LNCAP (cell line): Measurements from ENCODE around the gene PHRF1.

ENCODE experiments used
- TF ChIP-seq, protein P1 (sequence below): fragments of 450-650 bp; IDR thresholded peaks from 2 replicates; pipeline ENCODE4 v1.5.1; 2017; ENCODE audit warnings: mild to moderate bottlenecking

PHRF1 gene

DNA sequence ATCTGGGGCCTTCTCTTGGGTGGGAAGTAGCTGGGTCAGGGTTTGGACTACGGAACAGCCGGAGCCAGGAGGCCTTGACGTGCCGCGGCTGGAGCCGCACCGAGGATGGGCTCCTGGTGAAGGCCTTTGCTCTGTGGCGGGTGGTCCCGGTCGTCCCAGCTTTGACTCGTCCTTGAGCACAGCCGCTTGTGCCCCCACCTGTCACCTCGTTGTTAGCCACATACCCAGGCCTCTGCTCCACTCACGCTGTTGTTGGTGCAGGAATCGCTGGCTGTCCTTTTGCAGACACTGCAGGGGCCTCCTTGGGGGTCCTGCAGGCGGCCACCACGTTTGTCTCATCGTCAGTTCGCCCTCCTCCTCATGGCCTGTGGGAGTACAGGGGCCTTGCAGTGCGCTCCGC, 17.1 kb downstream of the PHRF1 start:
- TF ChIP-seq, protein P1, sequence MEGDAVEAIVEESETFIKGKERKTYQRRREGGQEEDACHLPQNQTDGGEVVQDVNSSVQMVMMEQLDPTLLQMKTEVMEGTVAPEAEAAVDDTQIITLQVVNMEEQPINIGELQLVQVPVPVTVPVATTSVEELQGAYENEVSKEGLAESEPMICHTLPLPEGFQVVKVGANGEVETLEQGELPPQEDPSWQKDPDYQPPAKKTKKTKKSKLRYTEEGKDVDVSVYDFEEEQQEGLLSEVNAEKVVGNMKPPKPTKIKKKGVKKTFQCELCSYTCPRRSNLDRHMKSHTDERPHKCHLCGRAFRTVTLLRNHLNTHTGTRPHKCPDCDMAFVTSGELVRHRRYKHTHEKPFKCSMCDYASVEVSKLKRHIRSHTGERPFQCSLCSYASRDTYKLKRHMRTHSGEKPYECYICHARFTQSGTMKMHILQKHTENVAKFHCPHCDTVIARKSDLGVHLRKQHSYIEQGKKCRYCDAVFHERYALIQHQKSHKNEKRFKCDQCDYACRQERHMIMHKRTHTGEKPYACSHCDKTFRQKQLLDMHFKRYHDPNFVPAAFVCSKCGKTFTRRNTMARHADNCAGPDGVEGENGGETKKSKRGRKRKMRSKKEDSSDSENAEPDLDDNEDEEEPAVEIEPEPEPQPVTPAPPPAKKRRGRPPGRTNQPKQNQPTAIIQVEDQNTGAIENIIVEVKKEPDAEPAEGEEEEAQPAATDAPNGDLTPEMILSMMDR, result no peak

DNA sequence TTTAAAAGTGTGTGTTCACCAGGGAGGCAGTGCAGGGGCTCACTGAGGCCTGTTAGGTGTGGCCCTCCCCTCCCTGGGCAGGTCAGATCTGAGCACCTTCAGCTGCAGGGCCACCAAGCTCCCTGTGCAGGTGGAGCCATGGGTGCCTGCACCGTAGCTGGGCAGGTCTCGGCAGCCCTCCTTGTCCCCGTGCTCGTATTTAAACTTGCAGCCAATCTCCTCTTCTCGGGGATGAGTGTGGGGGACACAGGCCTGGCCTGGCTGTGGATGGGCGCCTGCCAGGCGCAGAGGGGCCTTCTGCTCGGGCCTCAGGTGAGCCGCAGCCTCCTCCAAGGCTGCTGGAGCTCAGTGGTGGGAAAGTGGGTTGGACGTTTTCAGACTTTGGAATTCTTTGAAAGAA, 19.1 kb downstream of the PHRF1 start:
- TF ChIP-seq, protein P1, result no peak

DNA sequence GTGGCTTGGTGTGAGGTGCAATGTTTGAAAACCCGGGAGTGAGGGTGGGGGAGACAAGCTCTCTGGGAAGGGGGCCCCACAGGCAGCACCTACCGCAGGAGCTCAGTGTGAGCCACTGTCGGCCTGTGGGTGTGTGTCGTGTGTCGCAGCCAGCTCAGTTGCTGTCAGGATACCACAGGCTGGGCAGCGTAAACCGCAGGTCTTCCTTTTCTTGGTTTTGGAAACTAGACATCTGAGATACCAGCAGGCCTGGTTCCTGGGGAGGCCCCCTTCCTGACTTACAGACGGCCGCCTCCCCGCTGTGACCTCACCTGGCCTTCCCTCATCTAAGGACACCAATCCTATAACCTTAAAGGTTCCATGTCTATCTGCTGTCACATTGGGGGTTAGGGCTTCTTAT, 20.1 kb downstream of the PHRF1 start:
- TF ChIP-seq, protein P1, result no peak

DNA sequence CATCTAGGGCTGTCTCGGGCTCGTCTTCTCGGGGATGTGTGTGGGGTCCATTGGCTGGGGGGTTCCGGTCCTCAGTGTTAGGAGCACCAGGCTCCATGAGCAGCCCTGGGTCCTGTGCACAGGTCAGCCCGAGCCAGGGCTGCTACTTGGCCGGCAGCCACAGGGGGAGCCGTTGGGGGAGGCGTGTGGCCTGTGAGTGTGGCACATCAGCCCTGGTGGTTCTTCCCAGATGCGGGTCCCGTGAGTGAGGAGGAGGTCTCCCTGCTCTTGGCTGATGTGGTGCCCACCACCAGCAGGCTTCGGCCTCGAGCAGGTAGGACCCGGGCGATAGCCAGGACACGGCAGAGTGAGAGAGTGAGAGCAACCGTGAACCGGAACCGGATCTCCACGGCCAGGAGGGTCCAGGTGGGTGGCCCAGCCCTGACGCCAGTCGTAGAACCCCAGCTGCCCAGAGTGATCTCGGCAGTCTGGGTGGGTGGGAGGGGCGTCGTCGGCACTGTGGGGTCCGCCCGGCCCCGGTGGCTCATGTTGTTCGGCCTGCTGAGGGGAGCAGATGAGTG, 21.0 kb downstream of the PHRF1 start:
- TF ChIP-seq, protein P1, result no peak; the same call in 1 of the 2 replicates

DNA sequence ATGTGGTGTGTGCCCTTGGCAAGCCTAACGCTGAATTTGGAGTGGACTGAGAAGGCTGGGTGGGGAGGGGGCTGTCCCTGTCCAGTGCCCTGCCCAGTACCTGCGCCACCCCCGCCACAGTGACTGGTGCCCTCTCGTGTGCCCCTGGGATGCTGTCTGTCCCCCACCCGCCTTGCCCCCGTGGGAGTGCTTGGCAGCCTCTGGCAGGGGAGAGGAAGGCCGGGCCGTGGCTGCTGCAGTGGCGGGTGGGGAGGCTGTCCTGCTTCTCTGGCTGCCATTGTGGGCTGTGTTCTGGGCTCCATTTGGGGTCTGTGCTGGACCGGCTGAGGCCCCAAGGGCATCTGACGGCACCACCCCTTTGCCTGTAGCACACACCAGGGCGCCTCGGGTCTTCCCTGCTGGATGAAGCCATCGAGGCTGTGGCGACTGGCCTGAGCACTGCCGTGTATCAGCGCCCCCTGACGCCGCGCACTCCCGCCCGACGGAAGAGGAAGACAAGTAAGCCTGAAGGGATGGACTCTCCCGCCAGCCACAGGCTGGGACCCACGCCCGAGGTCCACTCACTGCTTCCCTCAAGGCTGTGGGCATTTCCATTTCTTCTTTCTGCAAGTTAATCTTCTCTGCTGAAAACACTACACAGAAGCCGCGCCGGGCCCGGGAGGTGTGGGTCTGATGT, 21.9 kb downstream of the PHRF1 start:
- TF ChIP-seq, protein P1, result no peak

DNA sequence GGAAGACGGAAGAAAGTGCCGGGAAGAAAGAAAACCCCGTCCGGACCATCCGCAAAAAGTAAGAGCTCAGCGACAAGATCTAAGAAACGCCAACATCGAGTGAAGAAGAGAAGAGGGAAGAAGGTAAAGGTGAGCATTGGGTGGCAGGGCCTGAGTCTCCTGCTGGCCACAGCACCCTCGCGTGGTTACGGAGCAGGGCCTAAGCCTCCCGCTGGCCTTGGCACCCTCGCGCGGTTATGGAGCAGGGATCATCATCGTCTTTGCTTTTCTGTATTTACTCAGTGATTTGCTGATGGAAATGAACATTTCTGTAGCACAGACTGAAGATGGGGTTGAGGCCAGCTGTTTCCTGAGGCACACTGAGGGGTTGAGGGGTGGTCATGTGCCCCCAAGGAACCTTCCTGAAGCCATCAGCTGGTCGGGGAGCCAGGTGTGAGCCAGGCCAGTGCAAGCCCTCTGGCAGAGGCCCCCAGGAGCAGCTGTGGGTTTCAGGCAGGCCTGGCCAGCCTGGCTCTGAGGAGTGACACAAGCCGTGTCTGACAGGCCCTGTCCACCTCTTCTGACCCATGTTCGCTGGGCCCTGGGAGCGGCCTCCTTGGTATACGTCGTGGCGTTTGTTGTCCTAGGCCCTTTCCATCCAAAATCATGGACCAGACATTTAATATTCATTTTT, 25.4 kb downstream of the PHRF1 start:
- TF ChIP-seq, protein P1, result no peak

DNA sequence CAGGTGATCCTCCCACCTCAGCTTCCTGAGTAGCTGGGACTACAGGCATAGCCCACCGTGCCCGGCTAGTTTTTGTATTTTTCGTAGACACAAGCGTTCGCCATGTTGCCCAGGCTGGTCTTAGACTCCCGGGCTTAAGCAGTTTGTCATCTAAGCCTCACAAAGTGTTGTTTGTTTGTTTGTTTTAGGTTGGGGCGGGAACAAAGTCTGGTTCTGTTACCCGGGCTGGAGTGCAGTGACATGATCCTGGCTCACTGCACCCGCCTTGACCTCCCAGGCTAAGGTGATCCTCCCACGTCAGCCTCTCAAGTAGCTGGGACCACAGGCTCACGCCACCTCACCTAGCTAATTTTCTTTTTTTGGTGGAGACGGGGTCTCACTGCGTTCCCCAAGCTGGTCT, 26.9 kb downstream of the PHRF1 start:
- TF ChIP-seq, protein P1, result no peak
